Caco-2 (cell line): ENCODE results near the gene GTPBP1. TPM values are rescaled to one million over a fixed set of nuclear protein-coding genes. Genes with fewer than 3 reads are reported as not detected.

ENCODE experiments used
- BruUV-seq: library from RNA; stranded (reverse); fragments of 400-500 nt; replicated peaks from 2 replicates; lab custom pipeline; 2021; lab: Mats Ljungman, UMichigan
- CTCF ChIA-PET: fragments of 300-600 bp; sonication (Branson Sonifier 250); formaldehyde crosslinking; loops from one replicate; lab custom pipeline; 2022; ENCODE audit warnings: antibody characterized with exemption; lab: Charles Lee
- POLR2A ChIA-PET: fragments of 300-600 bp; sonication (Branson Sonifier 250); formaldehyde crosslinking; loops from one replicate; lab custom pipeline; 2022; ENCODE audit warnings: antibody characterized with exemption; lab: Charles Lee
- DNase-seq, 2 experiments: peaks; one replicate each; pipeline versions ENCODE4 v3.0.0 to v3.0.0-alpha.2; 2020 to 2022
- H3K27me3 ChIP-seq: replicated peaks from 2 replicates; pipeline ENCODE4 v1.6.0; 2011; ENCODE audit warnings: low read length; ENCODE audit not compliant: control insufficient read depth, insufficient read depth
- H3K36me3 ChIP-seq: 2 replicates; pipeline ENCODE4 v1.5.1; 2011; ENCODE audit warnings: low read length; ENCODE audit not compliant: control insufficient read depth, insufficient read depth
- H3K4me1 ChIP-seq: fragments of 250-450 bp; sonication (Bioruptor Pico); 2 replicates; pipeline ENCODE4 v1.5.1; 2020; ENCODE audit warnings: mild to moderate bottlenecking
- H3K4me3 ChIP-seq: 2 replicates; pipeline ENCODE4 v1.5.1; 2011; ENCODE audit warnings: low read depth, mild to moderate bottlenecking, control low read depth, low read length
- H3K9me3 ChIP-seq: fragments of 250-450 bp; sonication (Bioruptor Pico); 2 replicates; pipeline ENCODE4 v1.5.1; 2020; ENCODE audit warnings: mild to moderate bottlenecking, moderate library complexity
- H3K27ac Mint-ChIP-seq: one replicate; pipeline ENCODE4 v1.8.0; 2022; ENCODE audit warnings: mixed read lengths; ENCODE audit not compliant: unreplicated experiment
- H3K27me3 Mint-ChIP-seq: one replicate; pipeline ENCODE4 v1.8.0; 2022; ENCODE audit warnings: mixed read lengths; ENCODE audit not compliant: insufficient read depth, unreplicated experiment
- H3K36me3 Mint-ChIP-seq: one replicate; pipeline ENCODE4 v1.8.0; 2022; ENCODE audit warnings: mild to moderate bottlenecking, mixed read lengths; ENCODE audit not compliant: insufficient read depth, unreplicated experiment
- H3K4me1 Mint-ChIP-seq: one replicate; pipeline ENCODE4 v1.8.0; 2022; ENCODE audit warnings: low read depth, mixed read lengths; ENCODE audit not compliant: unreplicated experiment
- H3K4me3 Mint-ChIP-seq: one replicate; pipeline ENCODE4 v1.8.0; 2022; ENCODE audit warnings: mild to moderate bottlenecking, moderate library complexity, mixed read lengths; ENCODE audit not compliant: unreplicated experiment
- H3K9me3 Mint-ChIP-seq: one replicate; pipeline ENCODE4 v1.8.0; 2022; ENCODE audit warnings: mixed read lengths; ENCODE audit not compliant: unreplicated experiment
- intact Hi-C: fragments of 100-400 bp; cut with micrococcal nuclease; formaldehyde crosslinking; loops from one replicate; pipeline ENCODE4 v1.10.0; 2022; ENCODE audit not compliant: unreplicated experiment
- total RNA-seq: library from RNA; stranded (reverse); gene quantifications from 2 replicates; pipeline ENCODE4 v1.2.3, GENCODE V29; 2022
- TF ChIP-seq, protein P1 (sequence below), 2 experiments: fragments of 200-600 bp in 1 of 2; IDR thresholded peaks; 1 replicate in 1 of 2; 2 replicates in 1 of 2; pipeline versions ENCODE4 v1.5.1 to v1.8.0; 2011 to 2022; ENCODE audit warnings: antibody characterized with exemption in 1 of 2, control low read depth in 1 of 2, inconsistent platforms in 1 of 2, low read depth in 1 of 2, low read length in 1 of 2, mild to moderate bottlenecking in 1 of 2, moderate library complexity in 1 of 2; ENCODE audit not compliant: insufficient read depth in 1 of 2, severe bottlenecking in 1 of 2, unreplicated experiment in 1 of 2

GTPBP1 gene
- total RNA-seq, 1 experiment from 2014 or later, result 47.2 TPM

DNA sequence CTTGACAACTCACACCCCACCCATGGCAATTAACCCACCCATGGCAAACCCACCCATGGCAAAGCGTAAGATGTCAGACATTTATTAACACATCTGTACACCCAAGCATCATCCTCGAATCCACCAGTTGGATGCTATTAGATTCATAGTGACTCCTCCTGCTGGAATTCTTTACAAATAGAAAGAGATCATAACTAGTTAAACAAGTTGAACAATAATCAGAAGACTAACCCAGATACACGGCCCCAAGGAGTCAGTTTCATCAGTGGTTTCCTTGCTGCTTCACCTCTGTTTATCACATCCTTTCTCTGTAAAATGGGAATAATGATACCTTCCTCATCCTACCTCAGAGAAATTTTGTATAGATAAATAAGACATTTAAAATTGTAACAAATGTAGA is 5.1 kb downstream of the GTPBP1 start:
- H3K27me3 Mint-ChIP-seq, result no peaks in the 10 kb centered on the region
- intact Hi-C loops, result no loop called here
- DNase-seq, result no peak
- no TSS peak for BruUV-seq
- TF ChIP-seq, protein P1, sequence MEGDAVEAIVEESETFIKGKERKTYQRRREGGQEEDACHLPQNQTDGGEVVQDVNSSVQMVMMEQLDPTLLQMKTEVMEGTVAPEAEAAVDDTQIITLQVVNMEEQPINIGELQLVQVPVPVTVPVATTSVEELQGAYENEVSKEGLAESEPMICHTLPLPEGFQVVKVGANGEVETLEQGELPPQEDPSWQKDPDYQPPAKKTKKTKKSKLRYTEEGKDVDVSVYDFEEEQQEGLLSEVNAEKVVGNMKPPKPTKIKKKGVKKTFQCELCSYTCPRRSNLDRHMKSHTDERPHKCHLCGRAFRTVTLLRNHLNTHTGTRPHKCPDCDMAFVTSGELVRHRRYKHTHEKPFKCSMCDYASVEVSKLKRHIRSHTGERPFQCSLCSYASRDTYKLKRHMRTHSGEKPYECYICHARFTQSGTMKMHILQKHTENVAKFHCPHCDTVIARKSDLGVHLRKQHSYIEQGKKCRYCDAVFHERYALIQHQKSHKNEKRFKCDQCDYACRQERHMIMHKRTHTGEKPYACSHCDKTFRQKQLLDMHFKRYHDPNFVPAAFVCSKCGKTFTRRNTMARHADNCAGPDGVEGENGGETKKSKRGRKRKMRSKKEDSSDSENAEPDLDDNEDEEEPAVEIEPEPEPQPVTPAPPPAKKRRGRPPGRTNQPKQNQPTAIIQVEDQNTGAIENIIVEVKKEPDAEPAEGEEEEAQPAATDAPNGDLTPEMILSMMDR (IDR thresholded peaks at IDR 0.05; ENCODE audit: insufficient read depth in 1 of 2, low read depth in 1 of 2, low read length in 1 of 2, severe bottlenecking in 1 of 2, unreplicated experiment in 1 of 2), result no peak
- H3K4me1 Mint-ChIP-seq, result peaks cover 23% of the 10 kb centered on the region
- no peaks in the 10 kb centered on the region for H3K9me3 ChIP-seq
- peaks cover 5% of the 10 kb centered on the region for H3K36me3 ChIP-seq
- H3K36me3 Mint-ChIP-seq, result peaks cover 32% of the 10 kb centered on the region
- ChIA-PET CTCF (no interaction called here), POLR2A (no interaction called here)
- no peaks in the 10 kb centered on the region for H3K9me3 Mint-ChIP-seq
- no peak overlapping the region for H3K4me3 Mint-ChIP-seq
- H3K4me3 ChIP-seq, result no peak overlapping the region
- no peak overlapping the region for H3K27ac Mint-ChIP-seq
- no peaks in the 10 kb centered on the region for H3K27me3 ChIP-seq
- peaks cover 9% of the 10 kb centered on the region; the same call in 1 of the 2 replicates for H3K4me1 ChIP-seq

DNA sequence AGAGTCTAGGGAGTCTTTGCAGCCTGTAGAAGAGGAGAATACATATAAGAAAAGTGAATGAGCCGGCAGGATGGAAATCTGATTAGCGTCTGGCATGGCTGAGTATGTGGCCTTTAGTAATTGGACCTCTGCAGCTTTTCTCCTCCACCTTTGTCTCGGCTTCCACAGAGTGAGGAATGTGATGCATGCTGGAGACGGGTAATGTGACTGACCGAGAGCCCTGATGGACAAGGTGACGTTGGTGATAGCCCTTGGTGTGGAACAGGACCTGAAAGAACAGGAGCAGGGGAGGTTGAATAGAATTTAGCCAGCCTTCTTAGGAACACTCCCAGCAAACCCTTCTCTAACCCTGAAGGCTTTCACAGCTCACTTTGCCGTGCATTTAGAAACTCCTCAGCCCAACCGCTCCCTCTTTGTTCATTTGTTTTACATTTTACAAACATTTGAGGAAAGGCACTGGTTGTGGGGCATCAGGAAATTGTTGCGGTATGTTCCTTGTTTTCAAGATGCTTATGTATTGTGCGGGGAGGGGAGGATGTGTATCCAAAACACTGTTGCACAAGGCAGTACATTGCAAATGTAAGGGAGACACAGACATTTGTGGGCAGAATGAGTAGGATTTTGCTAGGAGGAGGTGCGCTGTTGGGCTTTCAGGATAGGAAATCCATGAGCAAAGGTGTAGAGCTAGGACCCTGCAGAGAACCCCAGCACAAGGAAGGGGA is 6.9 kb downstream of the GTPBP1 start:
- Mint-ChIP-seq H3K9me3 (no peaks in the 10 kb centered on the region), H3K36me3 (peaks cover 32% of the 10 kb centered on the region), H3K27me3 (no peaks in the 10 kb centered on the region), H3K4me1 (peaks cover 16% of the 10 kb centered on the region), H3K27ac (no peak overlapping the region), H3K4me3 (no peak overlapping the region)
- no peak for DNase-seq
- intact Hi-C loops, result no loop called here
- H3K9me3 ChIP-seq, result no peaks in the 10 kb centered on the region
- CTCF ChIA-PET, result no interaction called here
- H3K36me3 ChIP-seq, result peaks cover 7% of the 10 kb centered on the region
- H3K4me1 ChIP-seq, result peaks cover under 1% of the 10 kb centered on the region; the same call in 1 of the 2 replicates
- TF ChIP-seq, protein P1 (IDR thresholded peaks at IDR 0.05; ENCODE audit: insufficient read depth in 1 of 2, low read depth in 1 of 2, low read length in 1 of 2, severe bottlenecking in 1 of 2, unreplicated experiment in 1 of 2), result no peak
- POLR2A ChIA-PET, result no interaction called here
- no peak overlapping the region for H3K4me3 ChIP-seq
- no TSS peak for BruUV-seq
- H3K27me3 ChIP-seq, result no peaks in the 10 kb centered on the region

DNA sequence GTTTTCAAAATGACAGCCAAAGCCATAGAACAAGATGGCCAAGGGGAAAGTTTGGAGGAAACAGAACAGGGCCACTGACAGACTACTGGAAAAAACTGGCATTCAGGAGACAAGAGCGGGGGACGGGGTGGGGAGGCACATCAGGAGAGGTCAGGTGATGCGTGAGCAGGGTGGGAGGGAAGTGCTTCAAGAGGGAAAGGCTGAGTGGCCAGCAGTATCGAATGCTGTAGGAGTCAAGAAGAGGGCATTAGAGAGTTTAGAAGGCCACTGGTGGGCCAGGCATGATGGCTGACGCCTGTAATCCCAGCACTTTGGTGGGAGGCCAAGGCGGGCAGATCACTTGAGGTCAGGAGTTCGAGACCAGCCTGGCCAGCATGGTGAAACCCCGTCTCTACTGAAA is 8.2 kb downstream of the GTPBP1 start:
- POLR2A ChIA-PET, result no interaction called here
- Mint-ChIP-seq H3K4me1 (peaks cover 14% of the 10 kb centered on the region), H3K9me3 (no peaks in the 10 kb centered on the region), H3K4me3 (no peak overlapping the region), H3K27me3 (no peaks in the 10 kb centered on the region), H3K27ac (no peak overlapping the region), H3K36me3 (peaks cover 31% of the 10 kb centered on the region)
- H3K4me3 ChIP-seq, result no peak overlapping the region
- peaks cover 7% of the 10 kb centered on the region for H3K36me3 ChIP-seq
- H3K27me3 ChIP-seq, result no peaks in the 10 kb centered on the region
- no TSS peak for BruUV-seq
- no peaks in the 10 kb centered on the region for H3K4me1 ChIP-seq
- intact Hi-C loops, result no loop called here
- DNase-seq, result no peak
- TF ChIP-seq, protein P1 (IDR thresholded peaks at IDR 0.05; ENCODE audit: insufficient read depth in 1 of 2, low read depth in 1 of 2, low read length in 1 of 2, severe bottlenecking in 1 of 2, unreplicated experiment in 1 of 2), result no peak
- no peaks in the 10 kb centered on the region for H3K9me3 ChIP-seq
- CTCF ChIA-PET, result no interaction called here
